IMR-90 (cell line): ENCODE results near the gene ZNF503.

ENCODE experiments used
- BHLHE40 ChIP-seq: fragments of 150-350 bp; IDR thresholded peaks from 2 replicates; pipeline ENCODE4 v1.6.1; 2016; ENCODE audit warnings: mild to moderate bottlenecking, low read depth, low read length
- CEBPB ChIP-seq: IDR thresholded peaks from 2 replicates; pipeline ENCODE4 v1.6.1; 2012; ENCODE audit warnings: low read depth, low read length, improper control_type of control experiment
- CTCF ChIP-seq: conservative IDR thresholded peaks from 2 replicates; pipeline ENCODE4 v1.5.1; 2012; ENCODE audit warnings: mild to moderate bottlenecking, low read depth, low read length, improper control_type of control experiment
- POLR2A ChIP-seq: IDR thresholded peaks from 2 replicates; pipeline ENCODE4 v1.6.1; 2012; ENCODE audit warnings: mild to moderate bottlenecking, low read depth, low read length

GRCh38 chr10:75441196-75441595 lies 39.6 kb upstream of the ZNF503 start:
- TF ChIP-seq CEBPB, result no peak
- TF ChIP-seq BHLHE40, result no peak
- TF ChIP-seq CTCF, result no peak
- TF ChIP-seq POLR2A, result no peak
